Dedifferentiated amniotic fluid mesenchymal stem cell (primary cell): ENCODE results near the gene KLF4.
A peak's percentile ranks its signal among the peaks of the same experiment; 100 is the strongest.
"Not testable (repeated sequence)": the region's sequence is repeated elsewhere in the genome, so short reads cannot be mapped to it uniquely, and the experiment has no call there.

Experiments used
- DNase-seq: peaks from one replicate; pipeline ENCODE4 v3.0.0-alpha.2; 2016; ENCODE audit errors: extremely low spot score

Gene KLF4

DNA sequence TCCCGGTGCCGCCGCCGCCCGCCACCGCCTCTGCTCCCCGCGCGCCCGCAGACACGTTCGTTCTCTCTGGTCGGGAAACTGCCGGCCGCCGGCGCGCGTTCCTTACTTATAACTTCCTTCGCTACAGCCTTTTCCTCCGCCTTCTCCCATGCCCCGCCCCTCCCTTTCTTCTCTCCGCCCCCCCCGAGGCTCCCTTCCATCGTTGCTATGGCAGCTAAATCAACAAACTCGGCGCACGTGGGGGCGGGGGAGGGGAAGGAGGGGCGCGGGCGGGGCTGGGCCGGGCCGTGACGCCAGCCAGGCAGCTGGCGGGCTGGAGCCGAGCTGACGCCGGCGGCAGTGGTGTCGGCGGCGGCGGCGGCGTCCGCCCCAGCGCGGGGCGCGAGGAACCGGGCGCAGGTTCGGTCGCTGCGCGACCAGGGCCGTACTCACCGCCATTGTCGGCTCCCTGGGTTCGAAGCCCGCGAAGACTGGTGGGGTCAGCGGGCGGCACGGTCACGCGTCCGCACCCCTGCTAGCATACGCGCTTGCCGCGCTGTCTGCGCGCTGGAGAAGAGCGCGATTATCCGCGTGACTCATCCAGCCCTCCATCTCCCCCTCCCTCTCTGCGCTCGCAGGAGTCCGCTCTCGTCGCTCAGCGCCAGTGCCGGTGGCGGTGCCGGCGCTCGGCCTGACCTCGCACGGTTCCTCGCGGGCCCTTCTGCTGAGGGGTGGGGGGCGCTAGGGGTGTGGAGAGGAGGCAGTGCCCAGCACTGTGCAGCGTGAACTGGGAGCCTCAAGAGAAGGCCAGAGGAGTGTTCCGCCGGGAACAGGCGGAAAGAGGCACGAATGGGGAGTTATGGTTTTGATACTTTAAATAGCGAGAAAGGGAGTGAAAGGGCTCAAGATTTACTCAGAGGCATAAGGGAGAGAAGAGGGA, at the start of gene KLF4:
KLF4 (minus strand) TSS at position 83 of the 919 bp plus-strand sequence. CDS start 597 bp downstream, outside the sequence.
- peak; percentile 92 for DNase-seq

DNA sequence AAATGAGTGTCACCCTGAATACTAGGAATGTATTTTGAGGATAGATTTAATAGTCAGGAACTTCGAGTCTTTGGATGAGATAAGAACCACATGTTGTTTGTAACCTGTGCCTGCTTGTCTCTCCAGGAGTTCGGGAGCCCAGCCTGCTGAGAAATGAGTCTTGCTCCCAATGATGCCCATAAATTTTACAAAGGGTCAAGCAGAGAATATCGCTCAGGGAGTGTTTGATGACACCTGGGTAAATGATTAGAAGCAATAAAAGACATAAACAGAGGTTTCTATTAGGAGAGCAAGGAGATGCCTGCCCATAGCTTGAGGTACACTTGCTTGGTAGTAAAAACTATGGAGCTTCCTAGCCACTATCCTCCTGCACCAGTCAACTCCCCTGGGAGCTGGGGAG, 46.9 kb upstream of the KLF4 start:
- DNase-seq = no peak

DNA sequence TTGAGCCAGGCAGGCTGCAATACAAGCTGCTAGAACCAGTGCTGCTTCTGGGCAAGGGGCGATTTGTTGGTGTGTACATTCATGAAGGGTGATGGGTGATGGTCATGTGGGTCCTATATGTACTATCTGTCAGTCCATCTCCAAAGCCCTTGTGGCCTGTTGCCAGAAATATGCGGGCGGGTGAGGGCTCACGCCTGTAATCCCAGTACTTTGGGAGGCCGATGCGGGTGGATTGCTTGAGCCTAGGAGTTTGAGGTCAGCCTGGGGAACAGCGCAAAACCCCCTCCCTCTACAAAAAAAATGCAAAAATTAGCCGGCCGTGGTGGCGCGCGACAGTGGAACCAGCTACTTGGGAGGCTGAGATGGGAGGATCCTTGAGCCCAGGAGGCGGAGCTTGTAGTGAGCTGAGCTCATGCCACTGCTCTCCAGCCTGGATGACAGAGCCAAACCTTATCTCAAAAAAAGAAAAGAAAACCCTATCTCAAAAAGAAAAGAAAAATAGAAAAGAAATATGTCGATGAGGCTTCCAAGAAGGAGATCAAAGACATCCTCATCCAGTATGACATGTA, 45.0 kb upstream of the KLF4 start:
- no peak for DNase-seq

DNA sequence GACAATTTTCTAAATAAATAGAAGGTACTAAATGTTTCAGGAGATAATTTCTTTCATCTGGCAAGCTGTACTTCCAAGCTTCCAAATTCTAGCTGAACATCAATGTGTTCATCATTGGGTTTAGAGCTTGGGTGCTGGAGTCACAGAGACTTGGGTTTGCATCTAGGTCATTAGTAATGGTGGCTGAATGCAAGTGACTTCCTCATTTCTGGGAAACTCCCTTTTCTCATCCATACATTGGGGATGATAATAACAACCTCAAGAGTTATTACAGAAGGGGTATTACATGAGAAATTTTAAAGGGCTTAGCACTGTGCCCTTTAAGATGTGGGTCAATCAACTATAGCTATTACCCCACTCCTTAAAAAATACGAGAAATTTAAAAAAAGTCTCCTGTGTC, 41.1 kb upstream of the KLF4 start:
- no peak for DNase-seq

DNA sequence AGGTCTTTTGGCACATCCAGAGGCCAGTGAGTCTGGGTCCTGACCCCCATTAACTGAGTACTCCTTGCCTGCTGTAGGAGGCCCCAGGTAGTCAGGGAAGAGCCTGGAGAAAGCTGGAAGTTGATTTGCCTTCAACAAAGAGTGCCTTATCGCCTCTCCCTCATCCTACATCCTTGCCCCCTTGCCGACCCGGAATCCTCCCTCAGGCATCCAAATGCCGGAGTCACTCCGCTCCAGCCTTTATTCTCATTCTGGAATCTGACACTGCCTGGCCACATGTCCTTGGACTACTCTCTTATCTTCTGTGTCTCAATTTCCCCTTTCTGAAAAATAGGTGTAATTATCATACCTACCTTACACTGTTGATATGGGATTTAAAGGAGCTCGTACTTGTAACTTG, 39.1 kb upstream of the KLF4 start:
- DNase-seq = no peak

DNA sequence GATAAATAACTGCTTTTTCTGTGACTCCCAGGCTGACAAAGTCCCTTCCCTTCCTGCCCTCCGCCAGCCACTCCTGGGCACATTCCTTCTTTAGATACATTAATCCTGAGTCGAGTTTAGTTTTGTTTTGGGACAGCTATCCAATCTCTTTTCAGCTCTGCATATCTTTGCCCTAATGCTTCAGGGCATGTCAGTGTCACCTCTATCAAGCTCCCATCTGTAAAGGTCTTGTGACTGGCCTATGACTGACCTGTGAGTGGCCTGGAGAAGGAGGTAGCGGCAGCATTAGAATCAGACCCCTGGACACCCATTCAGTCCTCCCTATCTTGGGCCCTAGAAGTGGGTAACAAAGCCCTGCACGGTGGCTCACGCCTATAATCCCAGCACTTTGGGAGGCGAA, 34.0 kb upstream of the KLF4 start:
- no peak for DNase-seq

DNA sequence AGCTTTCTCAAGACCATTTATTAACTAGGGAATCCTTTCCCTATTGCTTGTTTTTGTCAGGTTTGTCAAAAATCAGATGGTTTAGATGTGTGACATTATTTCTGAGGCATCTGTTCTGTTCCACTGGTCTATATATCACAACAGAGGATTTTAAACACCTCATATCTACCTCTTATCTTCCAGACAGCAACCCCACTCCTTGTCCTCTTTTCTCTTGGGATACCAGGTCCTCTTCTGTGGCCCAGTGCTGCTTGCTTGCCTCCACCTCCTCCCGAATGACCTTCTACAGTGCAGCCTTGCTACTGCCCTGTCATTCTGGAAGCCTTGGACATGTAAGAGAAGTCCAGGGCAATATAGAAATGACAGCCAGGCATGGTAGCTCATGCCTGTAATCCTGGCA, 30.6 kb upstream of the KLF4 start:
- DNase-seq = no peak

DNA sequence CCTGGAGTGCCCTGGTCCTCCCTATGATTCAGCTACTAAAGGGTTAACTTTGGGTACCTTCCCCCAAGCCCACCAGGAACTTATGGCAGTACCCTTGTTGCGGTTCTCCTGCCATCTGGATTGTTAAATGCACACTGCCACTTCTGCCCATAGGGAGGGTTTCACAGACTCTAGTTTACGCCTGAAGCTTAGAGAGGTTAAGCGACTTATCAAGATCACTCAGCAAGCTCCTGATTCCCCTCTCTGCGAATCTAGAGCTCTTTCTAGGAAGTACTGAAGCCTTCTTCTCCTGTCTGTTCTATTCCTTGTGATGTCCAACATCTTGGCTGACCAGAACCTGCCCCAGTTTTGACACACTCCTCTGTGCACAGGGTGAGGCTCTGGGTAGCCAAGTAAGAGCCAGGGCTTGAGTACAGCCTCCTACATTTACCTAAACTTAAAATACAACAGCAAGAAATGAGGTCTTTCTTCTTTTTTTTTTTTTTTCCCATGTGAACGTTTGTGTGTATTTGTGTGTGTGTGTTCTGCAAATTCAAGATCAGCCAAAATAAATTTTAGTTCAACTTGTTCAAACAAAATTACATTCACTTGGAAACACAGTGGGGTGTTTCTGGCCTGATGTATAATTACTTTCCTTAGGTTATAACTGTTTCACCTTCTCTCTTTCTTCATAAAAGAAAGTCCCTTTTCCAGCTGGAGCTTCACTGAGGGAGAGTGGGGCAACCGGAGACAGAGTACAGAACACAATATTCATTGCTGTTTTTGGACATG, 28.7 kb upstream of the KLF4 start:
- no peak for DNase-seq

DNA sequence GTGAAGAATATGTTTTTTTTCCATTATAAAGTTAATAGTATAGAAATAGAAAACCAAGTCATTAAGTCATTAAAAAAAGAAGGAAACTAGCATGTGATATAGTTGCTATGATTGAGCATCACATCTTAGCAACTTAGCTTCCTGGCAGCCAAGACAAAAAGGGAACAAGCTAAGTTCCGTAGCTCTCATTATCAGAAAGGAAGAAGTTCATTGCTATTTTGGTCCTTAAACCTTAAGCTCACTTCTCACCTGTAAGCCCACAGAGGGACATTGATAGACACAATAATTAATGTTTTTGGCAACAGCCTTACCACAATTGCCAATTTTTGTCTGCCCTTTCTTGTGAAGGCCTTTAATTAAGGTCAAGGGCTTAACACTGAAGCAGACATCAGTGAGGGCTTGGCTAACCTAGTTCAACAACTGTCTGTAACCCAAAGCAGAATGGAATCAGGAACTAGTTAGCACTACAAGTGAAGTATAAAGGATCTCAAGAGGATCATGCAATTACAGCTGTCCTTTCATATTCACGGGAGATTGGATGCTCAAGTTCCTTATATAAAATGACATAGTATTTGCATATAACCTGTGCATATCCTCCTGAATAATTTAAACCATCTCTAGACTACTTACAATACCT, 24.0 kb upstream of the KLF4 start:
- DNase-seq = no peak

DNA sequence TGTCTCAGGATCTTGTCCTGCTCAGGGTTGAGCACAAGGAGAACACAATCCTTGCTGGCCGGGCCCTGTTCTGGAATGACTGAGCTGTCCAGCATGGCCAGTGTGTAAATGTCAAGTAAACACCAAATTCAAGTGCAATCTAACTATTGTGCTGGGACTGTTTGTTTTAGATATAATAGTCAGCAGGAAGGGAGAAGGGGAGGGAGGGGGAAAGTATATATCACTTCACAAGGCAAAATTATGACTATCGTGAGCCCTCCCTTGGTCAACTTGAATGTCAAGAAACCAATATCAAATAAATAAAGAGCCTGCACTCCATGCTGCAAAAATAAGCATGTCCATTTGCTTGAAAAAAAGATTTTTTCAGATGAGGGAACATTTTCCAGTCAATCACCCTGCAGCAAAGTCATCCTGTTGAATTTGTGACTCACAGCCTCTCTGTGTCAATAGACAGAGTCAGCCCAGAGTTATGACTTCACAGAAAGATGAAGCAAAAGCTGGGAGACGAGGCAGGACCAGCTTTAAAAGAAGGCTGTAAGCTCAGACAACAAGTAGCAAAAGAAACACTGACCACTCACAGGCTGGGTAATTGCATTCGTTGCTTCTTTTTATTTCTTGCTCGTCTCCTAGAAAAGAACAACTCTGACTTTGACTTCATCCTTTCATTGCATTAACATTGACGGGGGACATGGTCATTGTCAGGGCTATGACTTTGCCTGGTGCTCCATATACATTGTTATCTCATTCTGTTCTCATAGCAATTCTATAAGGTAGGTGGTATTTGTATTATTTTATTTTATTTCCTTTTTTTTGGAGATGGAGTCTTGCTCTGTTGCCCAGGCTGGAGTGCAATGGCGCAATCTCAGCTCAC, 15.3 kb upstream of the KLF4 start:
- peak; percentile 85 for DNase-seq

DNA sequence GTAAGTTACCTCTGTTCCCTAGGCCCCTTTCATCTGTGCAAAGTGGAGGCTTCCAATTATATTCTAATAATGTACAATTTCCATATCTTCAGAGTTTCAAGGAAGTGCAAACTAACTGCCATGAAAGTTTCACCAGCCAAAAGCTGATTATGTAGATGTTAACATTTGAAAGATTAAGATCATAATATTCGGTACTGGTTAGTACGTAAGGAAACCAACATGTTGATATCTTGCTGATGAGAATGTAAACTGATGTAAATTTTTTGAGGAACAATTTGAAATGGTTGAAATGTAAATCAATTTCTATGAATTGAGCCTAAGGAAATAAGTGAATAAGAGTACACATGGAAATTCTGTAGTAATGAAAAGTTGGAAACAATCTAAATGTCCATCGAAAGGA, 12.9 kb upstream of the KLF4 start:
- DNase-seq = no peak

DNA sequence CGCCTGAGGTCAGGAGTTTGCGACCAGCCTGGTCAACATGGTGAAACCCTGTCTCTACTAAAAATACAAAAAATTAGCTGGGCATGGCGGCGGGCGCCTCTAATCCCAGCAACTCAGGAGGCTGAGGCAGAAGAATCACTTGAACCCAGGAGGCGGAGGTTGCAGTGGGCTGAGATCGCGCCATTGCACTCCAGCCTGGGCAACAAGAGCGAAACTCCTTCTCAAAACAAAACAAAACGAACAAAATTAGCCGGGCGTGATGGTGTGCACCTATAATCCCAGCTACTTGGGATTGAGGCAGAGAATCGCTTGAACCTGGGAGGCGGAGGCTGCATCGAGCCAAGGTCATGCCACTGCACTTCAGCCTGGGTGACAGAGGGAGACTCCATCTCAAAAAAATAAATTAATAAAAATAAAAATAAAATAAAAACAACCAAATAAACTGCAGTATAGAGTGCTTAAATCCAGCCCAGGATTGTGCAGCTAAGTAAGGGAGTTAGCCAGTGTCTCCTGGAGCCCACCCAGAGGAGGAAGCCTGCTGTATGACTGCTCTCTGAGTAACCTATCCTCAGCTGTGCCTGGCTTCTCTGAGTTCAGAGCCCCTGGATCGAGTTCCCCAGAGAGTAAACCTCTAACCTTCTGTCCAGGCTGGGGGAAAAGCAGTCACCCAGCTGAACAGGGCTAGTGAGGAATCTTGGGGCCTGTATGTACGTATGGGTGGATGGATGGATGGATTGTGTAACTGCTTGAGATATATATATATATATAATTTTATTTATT, 11.0 kb upstream of the KLF4 start:
- not testable (repeated sequence) for DNase-seq

DNA sequence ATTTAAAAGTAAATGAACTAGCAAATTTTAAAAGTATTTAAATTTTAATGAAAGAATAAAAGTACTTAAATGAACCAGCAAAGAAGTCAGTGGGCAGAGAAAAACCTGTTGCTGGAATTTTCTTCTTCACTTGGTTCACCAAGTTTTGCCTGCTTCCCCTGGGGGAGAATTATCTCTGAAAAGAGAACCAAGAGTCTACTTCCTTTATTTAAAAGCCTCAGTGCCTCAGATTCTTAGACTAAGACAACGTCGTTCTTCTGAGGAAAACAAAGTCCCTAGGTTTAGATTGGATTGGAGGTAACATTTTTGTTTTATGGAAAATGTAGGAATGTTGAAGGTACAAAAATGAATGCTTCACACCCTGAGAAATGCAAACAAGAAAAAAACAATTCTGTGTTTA, 7.4 kb upstream of the KLF4 start:
- DNase-seq = no peak

DNA sequence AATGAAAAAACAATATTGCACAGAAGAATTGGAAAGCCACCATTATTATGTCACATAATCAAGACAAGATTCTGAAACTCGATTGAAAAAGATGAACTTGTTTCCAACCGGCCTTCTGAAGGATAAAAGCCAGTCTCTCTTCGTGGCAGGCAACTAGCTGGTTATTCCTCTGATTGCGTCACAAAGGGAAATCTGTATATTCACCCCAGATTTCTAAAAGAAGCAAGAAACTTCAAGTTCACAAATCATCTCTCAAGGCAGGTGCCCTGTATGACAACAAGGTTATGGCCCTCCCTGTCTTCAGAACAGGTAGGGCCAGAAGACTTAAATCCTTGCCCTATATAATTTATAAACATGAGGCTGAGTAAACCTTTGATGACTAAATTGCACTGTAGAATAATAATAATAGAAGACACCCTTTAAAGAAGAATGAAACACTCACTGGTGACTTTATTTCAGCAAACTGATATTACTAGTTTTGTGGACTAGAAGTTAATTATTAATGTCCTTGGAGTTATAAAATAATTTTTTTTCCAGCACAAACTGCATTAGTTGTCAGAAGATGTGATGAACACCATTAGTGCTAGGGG, 2.9 kb upstream of the KLF4 start:
- no peak for DNase-seq

DNA sequence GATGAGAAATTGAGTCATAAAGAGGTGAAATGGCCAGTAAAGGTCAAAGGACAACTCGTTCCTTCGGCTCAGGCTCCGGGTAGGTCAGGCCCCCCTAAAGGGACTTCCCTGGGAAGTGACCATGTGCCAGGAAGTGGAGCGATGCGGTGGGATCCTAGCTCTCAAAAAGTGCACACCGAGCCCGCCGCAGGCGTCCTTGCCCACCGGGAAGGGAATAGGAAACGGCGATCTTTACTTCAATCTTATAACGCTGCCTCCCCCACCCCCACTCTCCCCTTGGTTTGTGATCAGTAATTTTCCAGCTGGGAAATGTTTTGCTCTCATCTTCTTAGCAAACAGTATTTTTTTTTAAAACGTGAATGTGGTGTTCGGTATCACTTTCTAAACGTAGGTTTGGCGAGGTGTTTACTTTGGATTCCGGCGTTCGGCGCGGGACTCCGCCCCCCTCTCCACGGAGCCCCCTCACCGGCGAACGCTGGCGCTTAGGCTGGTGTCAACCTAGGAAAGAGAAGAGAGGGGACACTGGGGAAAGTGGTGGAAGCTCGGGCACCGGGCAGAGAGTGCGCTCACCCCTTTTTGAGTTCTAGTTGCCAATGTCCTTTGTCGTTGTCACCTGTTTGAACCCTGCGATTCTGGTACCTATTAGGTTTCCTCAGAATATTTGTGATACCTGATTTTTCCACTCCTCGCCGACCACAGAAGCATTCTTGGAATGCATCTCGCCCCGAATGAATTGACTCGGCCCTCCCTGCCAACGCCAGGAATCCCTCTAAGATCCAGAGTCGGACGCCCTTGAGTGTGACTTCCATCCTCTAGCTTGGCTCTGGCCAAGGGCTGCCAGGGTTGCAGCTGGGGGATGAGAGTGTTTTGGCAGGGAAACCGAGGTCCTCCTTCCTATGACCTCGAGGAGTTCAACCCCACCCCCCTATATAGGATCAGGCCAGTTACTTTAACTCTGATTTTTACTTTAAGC, 1.8 kb upstream of the KLF4 start:
- no peak for DNase-seq

DNA sequence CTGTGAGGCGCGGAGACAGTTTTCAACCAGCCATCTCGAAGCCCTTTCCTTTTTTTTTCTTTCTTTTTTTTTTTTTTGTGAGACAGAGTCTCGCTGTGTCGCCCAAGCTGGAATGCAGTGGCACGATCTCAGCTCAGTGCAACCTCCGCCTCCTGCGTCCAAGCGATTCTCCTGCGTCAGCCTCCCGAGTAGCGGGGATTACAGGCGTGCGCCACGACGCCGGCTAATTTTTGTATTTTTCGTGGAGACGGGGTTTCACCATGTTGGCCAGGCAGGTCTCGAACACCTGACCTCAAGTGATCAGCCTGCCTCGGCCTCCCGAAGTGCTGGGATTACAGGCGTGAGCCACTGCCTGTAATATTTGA, 1.0 kb upstream of the KLF4 start:
- not testable (repeated sequence) for DNase-seq

DNA sequence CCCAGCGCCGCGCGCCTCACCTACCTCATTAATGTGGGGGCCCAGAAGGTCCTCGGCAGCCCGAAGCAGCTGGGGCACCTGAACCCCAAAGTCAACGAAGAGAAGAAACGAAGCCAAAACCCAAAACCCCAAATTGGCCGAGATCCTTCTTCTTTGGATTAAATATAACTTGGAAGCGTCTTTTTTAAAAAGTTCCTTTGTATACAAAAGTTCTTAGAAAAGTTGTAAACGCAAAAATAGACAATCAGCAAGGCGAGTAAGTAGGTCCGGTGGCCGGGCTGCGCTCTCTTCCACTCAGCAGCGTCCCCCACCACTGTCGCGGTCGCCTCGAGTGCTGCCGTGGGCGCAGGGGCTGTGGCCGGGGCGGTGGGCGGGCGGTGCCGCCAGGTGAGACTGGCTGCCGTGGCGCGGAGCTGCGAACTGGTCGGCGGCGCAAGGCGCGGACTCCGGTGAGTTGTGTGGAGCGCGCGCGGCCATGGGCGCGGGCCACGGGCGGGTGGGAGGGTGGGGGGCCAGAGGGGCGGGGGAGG, 360 bp downstream of the KLF4 start:
- DNase-seq = no peak

DNA sequence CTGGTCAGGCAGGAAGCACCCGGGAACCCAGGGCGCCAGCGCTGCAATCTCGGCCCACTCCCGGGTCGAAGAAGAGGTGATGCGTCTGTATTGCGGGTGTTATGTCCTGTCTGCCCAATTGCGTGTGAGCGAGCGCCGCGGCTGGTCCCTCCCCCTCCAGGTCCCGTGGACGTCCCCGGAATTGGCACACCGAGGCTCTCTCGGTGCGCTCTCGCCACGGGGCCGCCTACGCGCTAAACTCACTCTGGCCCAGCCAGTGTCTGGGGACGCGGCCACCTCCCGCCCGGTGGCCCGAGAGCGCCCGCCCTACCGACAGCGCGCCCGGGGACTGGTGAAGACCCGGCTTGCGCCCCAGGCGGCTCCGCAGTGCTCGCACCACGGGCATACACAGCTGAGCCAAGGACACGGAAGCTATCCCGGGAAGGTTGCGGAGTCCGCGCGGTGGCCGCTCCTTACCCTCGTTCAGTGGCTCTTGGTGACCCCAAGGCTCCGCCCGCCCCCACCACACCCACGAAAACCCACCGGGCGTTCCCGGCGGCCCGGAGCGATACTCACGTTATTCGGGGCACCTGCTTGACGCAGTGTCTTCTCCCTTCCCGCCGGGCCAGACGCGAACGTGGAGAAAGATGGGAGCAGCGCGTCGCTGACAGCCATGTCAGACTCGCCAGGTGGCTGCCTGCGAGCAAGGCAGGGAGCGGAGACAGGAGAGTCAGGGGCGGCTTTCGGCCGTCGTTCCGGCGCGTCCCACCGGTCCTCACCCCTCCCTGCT, 1.0 kb downstream of the KLF4 start:
- peak; percentile 41 for DNase-seq
